Loucy (cell line): Measurements from ENCODE around the gene LTV1.

Experiments used
- H2AFZ ChIP-seq: fragments of 200-600 bp; sonication (generic); 2 replicates; pipeline ENCODE4 v1.6.0; 2016; ENCODE audit warnings: antibody characterized with exemption, mild to moderate bottlenecking, low read length, moderate library complexity
- H3F3A ChIP-seq: fragments of 200-600 bp; 2 replicates; pipeline ENCODE4 v1.6.0; 2016; ENCODE audit warnings: antibody characterized with exemption, low read depth, mild to moderate bottlenecking
- H3K27me3 ChIP-seq: fragments of 200-600 bp; sonication (generic); 2 replicates; pipeline ENCODE4 v1.6.1; 2014; ENCODE audit warnings: low read length, mild to moderate bottlenecking; ENCODE audit not compliant: insufficient read depth, poor library complexity, severe bottlenecking
- H3K36me3 ChIP-seq: fragments of 200-600 bp; sonication (generic); 2 replicates; pipeline ENCODE4 v1.6.1; 2016; ENCODE audit warnings: low read length; ENCODE audit not compliant: insufficient read depth
- H3K4me1 ChIP-seq: fragments of 200-600 bp; sonication (generic); 2 replicates; pipeline ENCODE4 v1.5.1; 2014; ENCODE audit warnings: low read length, mild to moderate bottlenecking; ENCODE audit not compliant: insufficient read depth, poor library complexity, severe bottlenecking
- H3K4me2 ChIP-seq: fragments of 200-600 bp; sonication (generic); 2 replicates; pipeline ENCODE4 v1.6.0; 2014; ENCODE audit warnings: antibody characterized with exemption, low read length, low read depth, mild to moderate bottlenecking; ENCODE audit not compliant: poor library complexity, severe bottlenecking
- H3K4me3 ChIP-seq: fragments of 200-600 bp; sonication (generic); 2 replicates; pipeline ENCODE4 v1.5.1; 2014; ENCODE audit warnings: low read length, mild to moderate bottlenecking, mixed read lengths; ENCODE audit not compliant: poor library complexity, severe bottlenecking
- H3K79me2 ChIP-seq: fragments of 200-600 bp; sonication (generic); 2 replicates; pipeline ENCODE4 v1.6.1; 2014; ENCODE audit warnings: low read length; ENCODE audit not compliant: insufficient read depth
- H3K9ac ChIP-seq: fragments of 200-600 bp; sonication (generic); 2 replicates; pipeline ENCODE4 v1.6.0; 2014; ENCODE audit warnings: mild to moderate bottlenecking, low read depth, low read length, moderate library complexity; ENCODE audit not compliant: poor library complexity, severe bottlenecking
- H3K9me2 ChIP-seq: fragments of 200-600 bp; sonication (generic); replicated peaks from 2 replicates; pipeline ENCODE4 v1.6.1; 2016; ENCODE audit warnings: low read depth, low read length, mixed read lengths
- H3K9me3 ChIP-seq: fragments of 200-600 bp; sonication (generic); 2 replicates; pipeline ENCODE4 v1.6.1; 2014; ENCODE audit warnings: mild to moderate bottlenecking, antibody characterized with exemption, low read length, low read depth; ENCODE audit not compliant: insufficient read depth
- H4K20me1 ChIP-seq: fragments of 200-600 bp; sonication (generic); 2 replicates; pipeline ENCODE4 v1.6.0; 2014; ENCODE audit warnings: antibody characterized with exemption, low read length, mild to moderate bottlenecking; ENCODE audit not compliant: insufficient read depth, poor library complexity, severe bottlenecking
- EZH2phosphoT487 ChIP-seq: fragments of 200-600 bp; IDR thresholded peaks from 2 replicates; pipeline ENCODE4 v1.6.1; 2018; ENCODE audit warnings: antibody characterized with exemption, mild to moderate bottlenecking, moderate library complexity, borderline replicate concordance
- TF ChIP-seq, protein P1 (sequence below): fragments of 200-600 bp; sonication (generic); conservative IDR thresholded peaks from 2 replicates; pipeline ENCODE4 v1.5.1; 2014; ENCODE audit warnings: mild to moderate bottlenecking, antibody characterized with exemption, low read length

Gene LTV1

DNA sequence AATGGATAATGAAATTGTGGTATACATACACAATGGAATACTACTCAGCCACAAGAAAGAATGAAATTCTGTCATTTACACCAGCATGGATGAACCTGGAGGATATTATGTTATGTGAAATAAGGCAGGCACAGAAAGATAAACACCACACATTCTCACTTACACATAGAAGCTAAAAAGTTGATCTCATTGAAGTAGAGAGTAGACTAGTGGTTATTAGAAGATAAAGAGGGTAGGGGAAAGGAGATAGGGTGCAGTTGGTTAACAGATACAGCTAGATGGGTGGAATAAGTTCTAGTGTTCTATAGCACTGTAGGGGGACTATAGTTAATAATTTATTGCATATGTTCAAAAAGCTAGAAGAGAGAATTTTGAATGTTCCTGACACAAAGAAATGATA, 25.5 kb upstream of the LTV1 start:
- no peaks in the 10 kb centered on the region for H3K9me2 ChIP-seq
- H3K9ac ChIP-seq, result no peak overlapping the region
- H2AFZ ChIP-seq, result no peak overlapping the region
- H3K36me3 ChIP-seq, result no peaks in the 10 kb centered on the region
- H3K4me1 ChIP-seq, result no peaks in the 10 kb centered on the region
- H3K79me2 ChIP-seq, result no peaks in the 10 kb centered on the region
- H3K27me3 ChIP-seq, result no peaks in the 10 kb centered on the region
- TF ChIP-seq, protein P1, sequence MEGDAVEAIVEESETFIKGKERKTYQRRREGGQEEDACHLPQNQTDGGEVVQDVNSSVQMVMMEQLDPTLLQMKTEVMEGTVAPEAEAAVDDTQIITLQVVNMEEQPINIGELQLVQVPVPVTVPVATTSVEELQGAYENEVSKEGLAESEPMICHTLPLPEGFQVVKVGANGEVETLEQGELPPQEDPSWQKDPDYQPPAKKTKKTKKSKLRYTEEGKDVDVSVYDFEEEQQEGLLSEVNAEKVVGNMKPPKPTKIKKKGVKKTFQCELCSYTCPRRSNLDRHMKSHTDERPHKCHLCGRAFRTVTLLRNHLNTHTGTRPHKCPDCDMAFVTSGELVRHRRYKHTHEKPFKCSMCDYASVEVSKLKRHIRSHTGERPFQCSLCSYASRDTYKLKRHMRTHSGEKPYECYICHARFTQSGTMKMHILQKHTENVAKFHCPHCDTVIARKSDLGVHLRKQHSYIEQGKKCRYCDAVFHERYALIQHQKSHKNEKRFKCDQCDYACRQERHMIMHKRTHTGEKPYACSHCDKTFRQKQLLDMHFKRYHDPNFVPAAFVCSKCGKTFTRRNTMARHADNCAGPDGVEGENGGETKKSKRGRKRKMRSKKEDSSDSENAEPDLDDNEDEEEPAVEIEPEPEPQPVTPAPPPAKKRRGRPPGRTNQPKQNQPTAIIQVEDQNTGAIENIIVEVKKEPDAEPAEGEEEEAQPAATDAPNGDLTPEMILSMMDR, result no peak
- no peak for TF ChIP-seq EZH2phosphoT487
- H3K9me3 ChIP-seq, result no peaks in the 10 kb centered on the region
- H4K20me1 ChIP-seq, result no peaks in the 10 kb centered on the region
- no peak overlapping the region for H3K4me2 ChIP-seq
- no peaks in the 10 kb centered on the region for H3F3A ChIP-seq
- H3K4me3 ChIP-seq, result no peak overlapping the region

DNA sequence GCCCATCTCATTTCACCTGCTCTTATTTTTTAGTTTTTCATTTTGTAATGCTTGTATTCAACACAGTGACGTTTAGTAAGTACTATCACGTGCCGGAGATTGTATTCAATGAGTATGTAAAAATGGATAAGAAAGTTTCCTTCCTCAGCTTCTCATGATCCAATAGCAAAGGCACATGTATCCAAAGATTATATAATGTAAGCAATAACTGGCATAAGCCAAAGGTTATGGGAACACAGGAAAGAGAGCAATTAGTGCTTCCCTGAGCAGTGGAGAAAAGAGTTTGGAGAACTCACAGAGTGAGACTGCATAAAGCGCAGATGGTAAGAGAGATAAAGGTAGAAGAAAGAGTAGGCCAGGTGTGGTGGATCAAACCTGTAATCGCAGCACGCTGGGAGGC, 21.8 kb upstream of the LTV1 start:
- H3K9me3 ChIP-seq, result no peaks in the 10 kb centered on the region
- no peaks in the 10 kb centered on the region for H3K4me1 ChIP-seq
- TF ChIP-seq EZH2phosphoT487, result no peak
- TF ChIP-seq, protein P1, result no peak
- no peaks in the 10 kb centered on the region for H3K9me2 ChIP-seq
- H3K4me2 ChIP-seq, result no peak overlapping the region
- no peak overlapping the region for H3K4me3 ChIP-seq
- no peak overlapping the region for H2AFZ ChIP-seq
- no peaks in the 10 kb centered on the region for H3F3A ChIP-seq
- H3K27me3 ChIP-seq, result no peaks in the 10 kb centered on the region
- H3K9ac ChIP-seq, result no peak overlapping the region
- no peaks in the 10 kb centered on the region for H3K36me3 ChIP-seq
- H4K20me1 ChIP-seq, result no peaks in the 10 kb centered on the region
- no peaks in the 10 kb centered on the region for H3K79me2 ChIP-seq

DNA sequence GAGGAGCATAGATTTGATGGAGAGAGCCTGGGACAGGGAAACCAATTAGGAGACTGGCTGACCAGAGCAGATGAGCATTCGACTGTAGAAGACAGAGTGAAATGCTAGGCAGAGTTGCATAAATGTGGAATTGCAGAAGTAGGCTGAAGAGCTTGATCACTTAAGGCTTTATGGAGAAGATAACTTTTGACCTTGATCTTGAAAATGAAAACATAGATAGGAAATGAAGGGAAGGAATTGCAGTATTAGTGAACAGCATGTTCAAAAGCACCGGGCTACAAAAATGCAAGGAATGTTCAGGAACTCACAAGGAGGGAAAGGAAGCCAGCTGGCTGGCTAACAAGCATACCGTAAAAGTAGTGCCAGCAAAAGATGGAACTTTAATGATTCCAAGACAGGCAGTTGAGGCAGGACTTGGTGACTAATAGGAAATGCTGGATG, 20.5 kb upstream of the LTV1 start:
- Histone ChIP-seq H3K4me1 (no peaks in the 10 kb centered on the region), H3K4me2 (no peak overlapping the region), H3K36me3 (no peaks in the 10 kb centered on the region), H3K27me3 (no peaks in the 10 kb centered on the region), H3F3A (no peaks in the 10 kb centered on the region), H3K79me2 (no peaks in the 10 kb centered on the region), H3K9me3 (no peaks in the 10 kb centered on the region), H3K9ac (no peak overlapping the region), H4K20me1 (no peaks in the 10 kb centered on the region), H3K9me2 (no peaks in the 10 kb centered on the region), H2AFZ (no peak overlapping the region), H3K4me3 (no peak overlapping the region)
- TF ChIP-seq, protein P1, result no peak
- no peak for TF ChIP-seq EZH2phosphoT487
